Neural cell (in vitro differentiated cells): ENCODE results near the gene BCL3.

ENCODE experiments used
- EP300 ChIP-seq: fragments of 450-650 bp; conservative IDR thresholded peaks from 2 replicates; pipeline ENCODE4 v1.6.1; 2014; ENCODE audit warnings: antibody characterized with exemption, mild to moderate bottlenecking, moderate library complexity; ENCODE audit not compliant: poor library complexity, severe bottlenecking
- MXI1 ChIP-seq: fragments of 450-650 bp; conservative IDR thresholded peaks from 2 replicates; pipeline ENCODE4 v1.6.1; 2014; ENCODE audit warnings: antibody characterized with exemption, mild to moderate bottlenecking; ENCODE audit not compliant: poor library complexity, severe bottlenecking
- POLR2AphosphoS5 ChIP-seq: IDR thresholded peaks from 2 replicates; pipeline ENCODE4 v1.6.1; 2012
- TAF1 ChIP-seq: IDR thresholded peaks from 2 replicates; pipeline ENCODE4 v1.6.1; 2012; ENCODE audit warnings: low read depth
- TF ChIP-seq, protein P1 (sequence below): fragments of 450-650 bp; IDR thresholded peaks from 2 replicates; pipeline ENCODE4 v1.5.1; 2014; ENCODE audit warnings: antibody characterized with exemption, mild to moderate bottlenecking, moderate library complexity; ENCODE audit not compliant: poor library complexity, severe bottlenecking

DNA sequence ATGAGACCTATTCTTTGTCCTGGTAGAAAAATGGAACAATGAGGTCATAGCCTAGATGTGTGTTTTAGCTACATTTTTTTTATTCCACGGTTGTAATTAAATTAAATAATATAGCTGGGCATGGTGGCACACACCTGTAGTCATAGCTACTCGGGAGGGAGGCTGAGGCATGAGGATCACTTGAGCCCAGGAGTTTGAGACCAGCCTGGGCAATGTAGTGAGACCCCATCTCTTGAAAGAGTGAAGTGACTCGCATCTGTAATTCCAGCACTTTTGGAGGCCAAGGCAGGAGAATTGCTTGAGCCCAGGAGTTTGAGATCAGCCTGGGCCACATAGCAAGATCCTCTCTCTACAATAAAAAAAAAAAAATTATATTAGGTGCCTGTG is 17.4 kb downstream of the BCL3 start:
- TF ChIP-seq, protein P1, sequence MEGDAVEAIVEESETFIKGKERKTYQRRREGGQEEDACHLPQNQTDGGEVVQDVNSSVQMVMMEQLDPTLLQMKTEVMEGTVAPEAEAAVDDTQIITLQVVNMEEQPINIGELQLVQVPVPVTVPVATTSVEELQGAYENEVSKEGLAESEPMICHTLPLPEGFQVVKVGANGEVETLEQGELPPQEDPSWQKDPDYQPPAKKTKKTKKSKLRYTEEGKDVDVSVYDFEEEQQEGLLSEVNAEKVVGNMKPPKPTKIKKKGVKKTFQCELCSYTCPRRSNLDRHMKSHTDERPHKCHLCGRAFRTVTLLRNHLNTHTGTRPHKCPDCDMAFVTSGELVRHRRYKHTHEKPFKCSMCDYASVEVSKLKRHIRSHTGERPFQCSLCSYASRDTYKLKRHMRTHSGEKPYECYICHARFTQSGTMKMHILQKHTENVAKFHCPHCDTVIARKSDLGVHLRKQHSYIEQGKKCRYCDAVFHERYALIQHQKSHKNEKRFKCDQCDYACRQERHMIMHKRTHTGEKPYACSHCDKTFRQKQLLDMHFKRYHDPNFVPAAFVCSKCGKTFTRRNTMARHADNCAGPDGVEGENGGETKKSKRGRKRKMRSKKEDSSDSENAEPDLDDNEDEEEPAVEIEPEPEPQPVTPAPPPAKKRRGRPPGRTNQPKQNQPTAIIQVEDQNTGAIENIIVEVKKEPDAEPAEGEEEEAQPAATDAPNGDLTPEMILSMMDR = no peak
- TF ChIP-seq POLR2AphosphoS5 (no peak), EP300 (no peak), TAF1 (no peak), MXI1 (no peak)
